Endothelial cell of umbilical vein (primary cell): Measurements from ENCODE around the gene PBX3. TPM values are rescaled to one million over a fixed set of nuclear protein-coding genes. Genes with fewer than 3 reads are reported as not detected.

ENCODE experiments used
- BruUV-seq: library from RNA; stranded (reverse); fragments of 400-500 nt; replicated peaks from 2 replicates; lab custom pipeline; 2021; lab: Mats Ljungman, UMichigan
- CTCF ChIA-PET: fragments of 300-600, 350-600 bp; sonication (Branson Sonifier 250); formaldehyde crosslinking; loops from one replicate; lab custom pipeline; 2021; ENCODE audit warnings: antibody characterized with exemption, inconsistent platforms; lab: Charles Lee
- POLR2A ChIA-PET: fragments of 300-600, 350-600 bp; sonication (Branson Sonifier 250); formaldehyde crosslinking; loops from one replicate; lab custom pipeline; 2021; ENCODE audit warnings: antibody characterized with exemption, inconsistent platforms; lab: Charles Lee
- DNase-seq: peaks from one replicate; pipeline ENCODE4 v3.0.0-alpha.2; 2011; ENCODE audit warnings: low read depth, low spot score
- FAIRE-seq: peaks from 2 replicates; lab custom pipeline; 2011; peaks lifted over from hg19 to GRCh38; lab: Jason Lieb, UNC
- H2AFZ ChIP-seq: 2 replicates; pipeline ENCODE4 v1.6.0; 2012; ENCODE audit warnings: low read depth, low read length, control low read depth, inconsistent platforms
- H3K27ac ChIP-seq: 2 replicates; pipeline ENCODE4 v1.5.1; 2011; ENCODE audit warnings: low read depth, mild to moderate bottlenecking, control low read depth, low read length, moderate library complexity; ENCODE audit not compliant: insufficient read depth
- H3K27me3 ChIP-seq, 2 experiments: 2 replicates each; pipeline versions ENCODE4 v1.6.0 to v1.6.1; 2011; ENCODE audit warnings: low read length in 2 of 2, mixed read lengths in 1 of 2; ENCODE audit not compliant: control insufficient read depth in 2 of 2, insufficient read depth in 2 of 2
- H3K36me3 ChIP-seq, 2 experiments: 2 replicates in 1 of 2; 3 replicates in 1 of 2; pipeline ENCODE4 v1.5.1; 2011; ENCODE audit warnings: low read length in 2 of 2, mild to moderate bottlenecking in 1 of 2, moderate library complexity in 1 of 2; ENCODE audit not compliant: control insufficient read depth in 2 of 2, insufficient read depth in 2 of 2; ENCODE audit errors: extremely low read depth in 1 of 2
- H3K4me1 ChIP-seq: 3 replicates; pipeline ENCODE4 v1.5.1; 2011; ENCODE audit warnings: mild to moderate bottlenecking, low read length; ENCODE audit not compliant: control insufficient read depth, insufficient read depth; ENCODE audit errors: extremely low read depth
- H3K4me2 ChIP-seq: 2 replicates; pipeline ENCODE4 v1.6.1; 2011; ENCODE audit warnings: low read length, control low read depth, mixed read lengths; ENCODE audit not compliant: insufficient read depth
- H3K4me3 ChIP-seq, 3 experiments: fragments of 200-600 bp in 1 of 3; sonication (generic), shearing (Covaris generic) in 1 of 3; replicated peaks in 1 of 3; 2 replicates each; pipeline ENCODE4 v1.5.1; 2011 to 2016; ENCODE audit warnings: control low read depth in 3 of 3, low read length in 3 of 3, mild to moderate bottlenecking in 2 of 3, inconsistent platforms in 1 of 3, low read depth in 1 of 3, moderate library complexity in 1 of 3; ENCODE audit not compliant: insufficient read depth in 1 of 3
- H3K79me2 ChIP-seq: 2 replicates; pipeline ENCODE4 v1.6.0; 2012; ENCODE audit warnings: low read length, inconsistent platforms; ENCODE audit not compliant: control insufficient read depth, insufficient read depth
- H3K9ac ChIP-seq: replicated peaks from 2 replicates; pipeline ENCODE3; 2011; ENCODE audit warnings: low read length, control low read depth; ENCODE audit not compliant: insufficient read depth; ENCODE audit errors: extremely low read depth
- H3K9me1 ChIP-seq: replicated peaks from 3 replicates; pipeline ENCODE4 v1.6.0; 2011; ENCODE audit warnings: mild to moderate bottlenecking, low read length; ENCODE audit not compliant: control insufficient read depth, insufficient read depth; ENCODE audit errors: extremely low read depth
- H3K9me3 ChIP-seq: replicated peaks from 2 replicates; pipeline ENCODE4 v1.5.1; 2012; ENCODE audit warnings: low read length, inconsistent platforms; ENCODE audit not compliant: control insufficient read depth, insufficient read depth
- H4K20me1 ChIP-seq: replicated peaks from 2 replicates; pipeline ENCODE3; 2011; ENCODE audit warnings: mild to moderate bottlenecking, low read length; ENCODE audit not compliant: control insufficient read depth, insufficient read depth; ENCODE audit errors: extremely low read depth
- CTCF ChIP-seq, 2 donors: IDR thresholded peaks; 1 replicate in 1 of 2; 2 replicates in 1 of 2; pipeline ENCODE4 v1.5.1; 2011; ENCODE audit warnings: low read length in 2 of 2, mild to moderate bottlenecking in 2 of 2, moderate library complexity in 2 of 2, control low read depth in 1 of 2, inconsistent platforms in 1 of 2, low read depth in 1 of 2; ENCODE audit not compliant: insufficient read depth in 1 of 2; ENCODE audit errors: extremely low read depth in 1 of 2
- EZH2 ChIP-seq: IDR thresholded peaks from 2 replicates; pipeline ENCODE4 v1.6.1; 2012; ENCODE audit warnings: borderline replicate concordance, low read depth, mild to moderate bottlenecking, moderate library complexity, low read length, inconsistent platforms; ENCODE audit not compliant: severe bottlenecking
- FOS ChIP-seq: IDR thresholded peaks from 2 replicates; pipeline ENCODE4 v1.6.1; 2011; ENCODE audit warnings: mild to moderate bottlenecking, low read length, moderate library complexity, borderline replicate concordance; ENCODE audit not compliant: insufficient read depth
- GATA2 ChIP-seq: IDR thresholded peaks from 2 replicates; pipeline ENCODE4 v1.7.0; 2011; ENCODE audit warnings: low read depth, mild to moderate bottlenecking, moderate library complexity, mixed read lengths, low read length; ENCODE audit not compliant: insufficient read length, insufficient read depth
- JUN ChIP-seq: IDR thresholded peaks from 2 replicates; pipeline ENCODE4 v1.6.1; 2011; ENCODE audit warnings: borderline replicate concordance, low read depth; ENCODE audit not compliant: insufficient read length, insufficient read depth
- MAX ChIP-seq: IDR thresholded peaks from 2 replicates; pipeline ENCODE4 v1.6.1; 2011; ENCODE audit not compliant: insufficient read depth, insufficient read length
- MYC ChIP-seq: IDR thresholded peaks from one replicate; pipeline ENCODE4 v1.6.1; 2011; ENCODE audit warnings: mild to moderate bottlenecking, low read depth, low read length
- POLR2A ChIP-seq: IDR thresholded peaks from 2 replicates; pipeline ENCODE4 v1.6.1; 2012; ENCODE audit warnings: low read depth, mild to moderate bottlenecking, control low read depth, low read length
- POLR2AphosphoS5 ChIP-seq: IDR thresholded peaks from 2 replicates; pipeline ENCODE4 v1.6.1; 2012; ENCODE audit warnings: low read depth, mild to moderate bottlenecking, control low read depth, low read length, moderate library complexity; ENCODE audit not compliant: insufficient read depth
- dilution Hi-C: fragments of 300-500 bp; cut with MboI; formaldehyde crosslinking; loops from one replicate; pipeline ENCODE4 v1.15.0; 2019; ENCODE audit warnings: low sequenced_read_pairs; ENCODE audit not compliant: extremely low pct_ligation_motif_present
- intact Hi-C: fragments of 100-400 bp; cut with micrococcal nuclease; formaldehyde crosslinking; loops from one replicate; pipeline ENCODE4 v1.10.0; 2022
- polyA plus RNA-seq, 4 experiments: library from polyadenylated mRNA; depleted of rRNA in 3 of 4; stranded (reverse) in 3 of 4; unstranded in 1 of 4; fragments of >200 nt; gene quantifications; 2 replicates each; pipeline versions ENCODE4 v1.2.1 to v1.2.3, GENCODE V29; 2011 to 2012; ENCODE audit warnings: missing spikeins in 1 of 4
- total RNA-seq: library from RNA; stranded (reverse); gene quantifications from 2 replicates; pipeline ENCODE4 v1.2.3, GENCODE V29; 2021

The PBX3 gene
- total and polyA plus RNA-seq, 2 donors (not counting 3 experiments of a cell fraction or from before 2014, with no cell fraction given): 18.8 to 42.0 TPM

GRCh38 chr9:125749951-125750626 lies 2.9 kb downstream of the PBX3 start:
- Histone ChIP-seq H3K9me3 (no peaks in the 10 kb centered on the region), H3K4me3 (peak overlapping the region in 1 of 3 experiments; percentile 86), H3K9me1 (no peaks in the 10 kb centered on the region), H4K20me1 (no peaks in the 10 kb centered on the region), H3K36me3 (peaks cover 0 to 8% of the 10 kb centered on the region in 2 experiments), H3K27ac (no peak overlapping the region), H3K4me2 (peak overlapping the region; percentile 89), H3K9ac (peak overlapping the region; percentile 37), H3K4me1 (peaks cover 24% of the 10 kb centered on the region), H2AFZ (no peak overlapping the region), H3K27me3 (peaks cover 0 to 1% of the 10 kb centered on the region in 2 experiments), H3K79me2 (peaks cover 42% of the 10 kb centered on the region)
- TF ChIP-seq EZH2 (no peak), POLR2A (no peak), MAX (no peak), MYC (no peak), FOS (no peak), CTCF (IDR thresholded peaks at IDR 0.05; ENCODE audit: extremely low read depth in 1 of 2, insufficient read depth in 1 of 2, low read depth in 1 of 2, low read length in 2 of 2) (no peak), GATA2 (no peak), POLR2AphosphoS5 (no peak), JUN (no peak)
- intact Hi-C loops (loop anchor here (2.0 to 5.0 kb wide), 2 partner anchors 343 to 479 kb away; no protein-coding TSS in a partner anchor), dilution Hi-C loops (no loop called here)
- ChIA-PET POLR2A (no interaction called here), CTCF (interaction anchor here (1.0 to 2.1 kb wide), 6 partner anchors 9 to 480 kb away, joined by 3 to 9 read pairs (median 4); no protein-coding TSS in a partner anchor)
- BruUV-seq: no TSS peak
- DNase-seq (peak; percentile 30), FAIRE-seq (peak; percentile 15)
